Heart right ventricle (tissue), 16 donors: ENCODE data around the gene PRKAA1. TPM values are rescaled to one million over a fixed set of nuclear protein-coding genes. Genes with fewer than 3 reads are reported as not detected.

Experiments
- ATAC-seq, 8 donors: fragments of 200-7000 bp; cut with Tn5 transposase; one replicate each; pipeline ENCODE4 v1.9.1; 2020; ENCODE audit warnings: mild to moderate bottlenecking in 8 of 8, moderate library complexity in 8 of 8, moderate number of reproducible peaks in 1 of 8
- DNase-seq, 2 donors: peaks; one replicate each; pipeline ENCODE4 v3.0.0-alpha.2; 2020
- H3K27ac ChIP-seq, 10 donors: fragments of 200-600 bp; sonication (generic) in 2 of 10; one replicate each; pipeline versions ENCODE4 v1.5.0 to v1.8.0; 2020 to 2022; ENCODE audit warnings: mild to moderate bottlenecking in 3 of 10
- H3K27me3 ChIP-seq, 7 donors: fragments of 200-600 bp; one replicate each; pipeline ENCODE4 v1.8.0; 2021 to 2022; ENCODE audit warnings: mild to moderate bottlenecking in 2 of 7
- H3K36me3 ChIP-seq, 9 donors: fragments of 200-600 bp; sonication (generic) in 1 of 9; one replicate each; pipeline versions ENCODE4 v1.5.0 to v1.8.0; 2020 to 2022; ENCODE audit warnings: mild to moderate bottlenecking in 2 of 9
- H3K4me1 ChIP-seq, 9 donors: fragments of 200-600 bp; sonication (generic) in 1 of 9; one replicate each; pipeline versions ENCODE4 v1.5.0 to v1.8.0; 2020 to 2022; ENCODE audit warnings: mild to moderate bottlenecking in 4 of 9
- H3K4me3 ChIP-seq, 10 donors: fragments of 200-600 bp; sonication (generic) in 2 of 10; one replicate each; pipeline versions ENCODE4 v1.5.0 to v1.8.0; 2020 to 2022; ENCODE audit warnings: mild to moderate bottlenecking in 7 of 10, moderate library complexity in 2 of 10
- H3K9me3 ChIP-seq, 11 donors: fragments of 200-600 bp in 10 of 11; sonication (generic) in 2 of 11; one replicate each; pipeline versions ENCODE4 v1.5.0 to v1.8.0; 2013 to 2022; ENCODE audit warnings: mild to moderate bottlenecking in 2 of 11, control low read depth in 1 of 11, moderate library complexity in 1 of 11
- CTCF ChIP-seq, 9 donors: fragments of 200-600 bp; sonication (generic) in 2 of 9; IDR thresholded peaks; one replicate each; pipeline versions ENCODE4 v1.5.0 to v1.8.0; 2021 to 2022; ENCODE audit warnings: antibody characterized with exemption in 9 of 9, mild to moderate bottlenecking in 5 of 9, moderate library complexity in 1 of 9
- WGBS, 2 donors: extraction: QIAGEN DNeasy Blood & Tissue Kit; methylation state at CpG; one replicate each; pipeline ENCODE4 v1.1.7; 2013; ENCODE audit warnings: inconsistent platforms in 1 of 2; 5-methylcytosine and 5-hydroxymethylcytosine counted together
- intact Hi-C, 10 donors: fragments of 100-400 bp; cut with DNase I; formaldehyde crosslinking; loops; one replicate each; pipeline versions ENCODE4 v1.11.1 to v1.14.2; 2022
- polyA plus RNA-seq, 2 donors: library from polyadenylated mRNA; stranded (reverse); fragments of 200-250 nt; gene quantifications; one replicate each; pipeline ENCODE4 v1.2.3, GENCODE V29; 2013
- total RNA-seq, 10 donors: library from RNA; stranded (reverse); fragmentation: NEBNext Ultra II Directional in 3 of 10; extraction: Animal tissue kit (Norgen Biotek cat#: 25700) in 3 of 10; gene quantifications; one replicate each; pipeline versions ENCODE4 v1.2.1 to v1.2.4, GENCODE V29; 2021 to 2023
- donor health status: Arrhythmogenic right ventricular cardiomyopathy.
- donor health status: ischemic (EF 13 %, LVEDD 7.1; RV severe dilation, severe dysfunction).
- donor health status: healthy with polysubstance abuse.
- donor health status: DM: no; HTN: yes; CAD: no.
- donor health status: DM: no; HTN: no; CAD: no.
- donor health status: ischemic (EF 25% LVEDD 6.9; RV normal size, moderate dysfunction).
- donor health status: ischemic (EF 25% LVEDD 5.7; RV mildly dilated, moderate dysfunction).
- donor health status: healthy.
- donor health status: DM: yes; HTN: yes; CAD: no.
- donor health status: Ischemic cardiomyopathy.
- donor health status: ischemic (EF 35%, LVEDD 5.7; RV mildly dilated, moderate dysfunction).
- donor health status: nonischemic (EF 11% LVEDD 7.7; RV severe dilation, severe dysfunction).
- donor health status: DM: yes; HTN: yes; CAD: no.
- donor health status: PGD.
- donor health status: ischemic (EF 29% LVEDD 5.4; RV normal size, mild dysfunction).
- donor health status: nonischemic (EF 23%, LVEDD 6.1; RV moderate dilation, normal function).

The PRKAA1 gene
- total and polyA plus RNA-seq, 12 donors: 11.0 to 53.2 (median 41.2) TPM

DNA sequence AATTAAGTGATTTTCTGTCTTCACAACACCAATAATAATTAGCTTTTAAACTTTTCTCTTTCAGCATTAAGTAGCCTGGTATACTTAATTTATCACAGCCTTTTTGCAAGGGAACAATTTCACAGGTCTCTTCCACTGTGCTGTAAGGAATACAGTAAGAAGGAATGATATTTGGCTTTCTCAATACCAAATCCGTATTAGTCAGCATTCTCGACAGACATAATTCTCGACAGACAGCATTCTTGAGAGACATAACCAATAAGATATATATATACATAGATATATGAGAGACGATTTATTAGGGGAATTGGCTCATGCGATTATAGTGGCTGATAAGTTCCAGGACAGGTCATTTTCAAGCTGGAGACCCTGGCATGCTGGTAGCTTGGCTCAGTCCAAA lies 18.0 kb downstream of the PRKAA1 start:
- ATAC-seq: no peak
- 79 to 84% methylated on average over 5 of the region's 5 CpGs for WGBS, 2 donors
- TF ChIP-seq CTCF (IDR thresholded peaks at IDR 0.05): no peak
- H3K27me3 ChIP-seq: no peaks in the 10 kb centered on the region
- no peaks in the 10 kb centered on the region for H3K9me3 ChIP-seq
- H3K27ac ChIP-seq: no peak overlapping the region
- no peak overlapping the region for H3K4me3 ChIP-seq
- H3K4me1 ChIP-seq: peaks cover 0 to 65% (median 33%) of the 10 kb centered on the region in 9 donors
- H3K36me3 ChIP-seq: peaks cover 0 to 25% (median 7%) of the 10 kb centered on the region in 9 donors
- intact Hi-C loops: no loop called here
- no peak for DNase-seq

GRCh38 chr5:40779561-40779960 lies 18.6 kb downstream of the PRKAA1 start:
- H3K4me3 ChIP-seq: no peak overlapping the region
- H3K4me1 ChIP-seq: peaks cover 0 to 63% (median 33%) of the 10 kb centered on the region in 9 donors
- ATAC-seq (no peak), DNase-seq (no peak)
- H3K36me3 ChIP-seq: peaks cover 0 to 32% (median 13%) of the 10 kb centered on the region in 9 donors
- no peaks in the 10 kb centered on the region for H3K9me3 ChIP-seq
- no peak overlapping the region for H3K27ac ChIP-seq
- intact Hi-C loops: no loop called here
- WGBS, 2 donors: 93 to 96% methylated on average over 6 of the region's 6 CpGs
- TF ChIP-seq CTCF (IDR thresholded peaks at IDR 0.05): no peak
- no peaks in the 10 kb centered on the region for H3K27me3 ChIP-seq

DNA sequence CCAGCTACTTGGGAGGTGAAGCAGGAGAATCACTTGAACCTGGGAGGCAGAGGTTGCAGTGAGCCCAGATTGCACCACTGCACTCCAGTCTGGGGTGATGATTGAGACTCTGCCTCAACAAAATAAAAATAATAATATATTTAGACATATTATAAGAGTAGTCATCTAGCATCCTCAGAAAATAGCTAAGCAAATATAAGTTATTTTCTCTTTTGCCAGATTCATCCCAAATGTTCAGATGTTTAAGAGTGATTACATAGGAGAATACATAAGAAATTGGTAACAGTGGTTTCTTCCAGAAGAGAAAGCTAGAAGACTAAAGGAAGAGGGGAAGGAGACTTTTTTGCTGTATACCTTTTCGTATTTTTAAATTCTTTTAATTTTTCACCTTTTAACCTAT lies 20.0 kb downstream of the PRKAA1 start:
- 98% methylated on average over 1 of the region's 1 CpG for WGBS, 2 donors

DNA sequence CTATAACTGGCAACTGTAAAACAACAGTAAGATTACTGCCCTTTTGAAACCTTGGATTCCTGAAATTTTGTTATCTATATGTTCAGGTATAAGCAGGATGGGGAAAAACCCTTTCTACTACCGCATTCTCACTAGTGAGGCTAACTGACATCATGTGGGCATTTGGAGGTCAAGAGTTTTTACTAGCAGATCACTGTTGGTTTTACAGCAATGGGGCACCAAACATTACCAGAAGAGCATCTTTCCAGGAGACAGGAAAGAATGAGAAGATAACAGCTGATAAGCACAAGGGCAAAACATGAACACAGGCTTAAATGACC lies 21.6 kb downstream of the PRKAA1 start:
- Histone ChIP-seq H3K27me3 (no peaks in the 10 kb centered on the region), H3K9me3 (no peaks in the 10 kb centered on the region), H3K27ac (no peak overlapping the region), H3K4me3 (no peak overlapping the region), H3K36me3 (peaks cover 0 to 60% (median 21%) of the 10 kb centered on the region in 9 donors), H3K4me1 (peaks cover 0 to 35% (median 13%) of the 10 kb centered on the region in 9 donors)
- no peak for TF ChIP-seq CTCF (IDR thresholded peaks at IDR 0.05)
- DNase-seq: no peak
- 88 to 90% methylated on average over 1 of the region's 1 CpG for WGBS, 2 donors
- no peak for ATAC-seq
- intact Hi-C loops: no loop called here

More for the DNA sequence above, 20.0 kb downstream of the PRKAA1 start:
- intact Hi-C loops: no loop called here
- no peaks in the 10 kb centered on the region for H3K9me3 ChIP-seq
- DNase-seq (no peak), ATAC-seq (no peak)
- H3K27me3 ChIP-seq: no peaks in the 10 kb centered on the region
- H3K27ac ChIP-seq: no peak overlapping the region
- TF ChIP-seq CTCF (IDR thresholded peaks at IDR 0.05): no peak
- H3K4me1 ChIP-seq: peaks cover 0 to 50% (median 28%) of the 10 kb centered on the region in 9 donors
- H3K36me3 ChIP-seq: peaks cover 0 to 46% (median 14%) of the 10 kb centered on the region in 9 donors
- H3K4me3 ChIP-seq: no peak overlapping the region
